ENCODE results near the gene TERB2.
"Not testable (repeated sequence)": the region's sequence is repeated elsewhere in the genome, so short reads cannot be mapped to it uniquely, and the experiment has no call there.

The TERB2 gene

GRCh38 chr15:44999105-44999504 lies 42.6 kb downstream of the TERB2 start:
- no peak for DNase-seq (ENCODE audit: extremely low read depth, insufficient read length)
- TF ChIP-seq CTCF (IDR thresholded peaks at IDR 0.05; ENCODE audit: insufficient read depth, low read length, poor library complexity, severe bottlenecking), result no peak

DNA sequence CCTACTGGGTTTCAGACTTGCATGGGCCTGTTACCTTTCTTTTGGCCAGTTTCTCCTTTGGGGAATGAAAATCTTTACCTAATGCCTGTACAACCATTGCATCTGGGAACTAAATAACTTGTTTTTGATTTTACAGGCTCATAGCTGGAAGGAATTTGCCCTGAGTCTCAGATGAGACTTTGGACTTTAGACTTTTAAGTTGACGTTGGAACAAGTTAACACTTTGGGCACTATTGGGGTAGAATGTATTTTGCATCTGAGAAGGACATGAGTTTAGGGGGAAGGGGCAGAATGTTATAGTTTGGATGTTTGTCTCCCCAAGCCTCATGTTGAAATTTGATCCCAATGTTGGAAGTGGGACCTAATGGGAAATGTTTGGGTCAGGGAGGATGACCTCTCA lies 44.7 kb downstream of the TERB2 start:
- H3K36me3 ChIP-seq (ENCODE audit: control insufficient read depth, insufficient read depth, low read length), result not testable (repeated sequence)

More at GRCh38 chr15:44999105-44999504, 42.6 kb downstream of the TERB2 start:
- H3K36me3 ChIP-seq (ENCODE audit: control insufficient read depth, insufficient read depth, low read length), result no peaks in the 10 kb centered on the region
- no peak overlapping the region for H3K4me3 ChIP-seq (replicated peaks; ENCODE audit: low read depth, low read length)
- no peaks in the 10 kb centered on the region for H3K27me3 ChIP-seq (replicated peaks; ENCODE audit: control insufficient read depth, insufficient read depth, low read length)

DNA sequence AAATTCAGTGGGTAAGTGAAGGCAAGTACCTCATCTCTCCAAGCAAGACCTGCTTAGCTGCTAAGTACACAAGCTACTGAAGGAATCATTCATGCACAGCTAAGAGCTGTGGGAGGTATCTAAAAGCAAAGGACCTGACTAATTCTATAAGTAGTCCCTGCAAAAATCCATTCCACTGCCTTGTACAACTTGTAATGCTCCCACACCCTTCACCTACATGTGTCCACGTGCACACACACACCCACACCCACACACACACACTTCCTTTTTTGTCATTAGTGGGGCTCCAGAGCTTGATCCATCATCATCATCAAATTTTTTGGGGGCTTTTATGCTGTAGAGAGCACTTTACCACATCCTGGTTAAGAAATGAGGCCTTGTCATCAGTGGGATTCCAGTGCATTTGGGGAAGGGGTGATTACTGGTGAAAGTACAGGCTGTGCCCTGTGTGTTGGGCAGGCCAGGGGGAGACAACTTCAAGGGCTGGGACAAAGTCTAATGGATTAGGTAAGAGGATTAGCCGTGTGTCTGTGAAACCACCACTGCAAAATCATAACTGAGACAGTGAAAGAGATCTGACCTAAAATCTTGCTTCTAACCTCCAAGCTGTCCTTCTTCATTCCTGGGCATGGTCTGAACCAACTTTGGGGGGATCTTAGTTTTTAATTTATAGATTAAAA lies 47.4 kb downstream of the TERB2 start:
- H3K27me3 ChIP-seq (replicated peaks; ENCODE audit: control insufficient read depth, insufficient read depth, low read length); H3K4me3 ChIP-seq (replicated peaks; ENCODE audit: low read depth, low read length); DNase-seq (ENCODE audit: extremely low read depth, insufficient read length); H3K36me3 ChIP-seq (ENCODE audit: control insufficient read depth, insufficient read depth, low read length): not testable (repeated sequence)

More for the DNA sequence above, 44.7 kb downstream of the TERB2 start:
- H3K4me3 ChIP-seq (replicated peaks; ENCODE audit: low read depth, low read length); H3K27me3 ChIP-seq (replicated peaks; ENCODE audit: control insufficient read depth, insufficient read depth, low read length); DNase-seq (ENCODE audit: extremely low read depth, insufficient read length): not testable (repeated sequence)

DNA sequence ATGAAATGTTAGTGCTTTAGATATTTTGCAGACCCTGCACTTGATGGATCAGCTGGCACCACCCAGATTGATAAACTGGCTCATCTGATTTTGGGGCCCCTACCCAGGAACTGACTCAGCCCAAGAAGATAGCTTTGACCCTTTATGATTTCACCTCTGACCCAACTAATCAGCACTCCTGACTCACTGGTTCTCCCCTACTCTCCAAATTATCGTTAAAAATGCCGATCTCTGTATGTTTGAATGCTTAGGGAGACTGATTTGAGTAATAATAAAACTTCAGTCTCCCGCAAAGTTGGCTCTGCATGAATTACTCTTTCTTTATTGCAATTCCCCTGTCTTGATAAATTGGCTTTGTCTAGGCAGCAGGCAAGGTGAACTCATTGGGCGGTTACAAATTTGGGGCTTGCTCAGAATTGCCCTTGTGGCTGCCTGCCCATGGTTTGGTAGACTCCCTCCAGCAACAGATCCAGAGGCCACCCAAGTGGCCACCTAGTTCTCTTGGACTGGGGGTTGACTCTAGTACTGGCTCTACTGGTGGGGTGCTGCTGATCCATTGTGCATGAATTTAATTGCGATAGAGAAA lies 48.2 kb downstream of the TERB2 start:
- not testable (repeated sequence) for DNase-seq (ENCODE audit: extremely low read depth, insufficient read length); H3K36me3 ChIP-seq (ENCODE audit: control insufficient read depth, insufficient read depth, low read length); H3K27me3 ChIP-seq (replicated peaks; ENCODE audit: control insufficient read depth, insufficient read depth, low read length); H3K4me3 ChIP-seq (replicated peaks; ENCODE audit: low read depth, low read length)

DNA sequence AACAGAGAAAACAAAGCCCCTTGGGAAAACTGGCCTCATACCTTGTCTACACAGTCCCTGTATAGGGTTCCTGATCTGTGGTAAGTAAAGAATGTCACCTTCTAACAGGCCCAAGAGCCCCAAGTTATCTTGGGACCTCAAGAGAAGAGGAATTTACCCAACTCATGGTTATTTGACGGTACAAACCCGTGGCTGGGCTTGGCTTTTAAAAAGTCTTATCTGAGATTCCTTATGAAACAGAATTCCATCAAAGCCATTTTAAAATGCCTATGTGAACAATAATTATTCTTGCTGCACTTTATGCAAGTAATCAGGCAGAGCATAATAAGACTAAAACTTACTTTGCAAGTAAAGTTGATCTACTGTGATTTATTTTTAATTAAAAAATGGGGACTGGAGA lies 52.6 kb downstream of the TERB2 start:
- TF ChIP-seq CTCF (IDR thresholded peaks at IDR 0.05; ENCODE audit: insufficient read depth, low read length, poor library complexity, severe bottlenecking), result no peak
- DNase-seq (ENCODE audit: extremely low read depth, insufficient read length), result no peak
- no peak overlapping the region for H3K4me3 ChIP-seq (replicated peaks; ENCODE audit: low read depth, low read length)
- H3K36me3 ChIP-seq (ENCODE audit: control insufficient read depth, insufficient read depth, low read length), result no peaks in the 10 kb centered on the region
- no peaks in the 10 kb centered on the region for H3K27me3 ChIP-seq (replicated peaks; ENCODE audit: control insufficient read depth, insufficient read depth, low read length)

DNA sequence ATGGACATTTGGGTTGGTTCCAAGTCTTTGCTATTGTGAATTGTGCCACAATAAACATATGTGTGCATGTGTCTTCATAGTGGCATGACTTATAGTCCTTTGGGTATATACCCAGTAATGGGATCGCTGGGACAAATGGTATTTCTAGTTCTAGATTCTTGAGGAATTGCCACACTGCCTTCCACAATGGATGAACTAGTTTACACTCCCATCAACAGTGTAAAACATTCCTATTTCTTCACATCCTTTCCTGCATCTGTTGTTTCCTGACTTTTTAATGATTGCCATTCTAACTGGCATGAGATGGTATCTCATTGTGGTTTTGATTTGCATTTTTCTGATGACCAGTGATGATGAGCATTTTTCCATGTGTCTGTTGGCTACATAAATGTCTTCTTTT lies 58.6 kb downstream of the TERB2 start:
- not testable (repeated sequence) for DNase-seq (ENCODE audit: extremely low read depth, insufficient read length); H3K27me3 ChIP-seq (replicated peaks; ENCODE audit: control insufficient read depth, insufficient read depth, low read length); H3K4me3 ChIP-seq (replicated peaks; ENCODE audit: low read depth, low read length); H3K36me3 ChIP-seq (ENCODE audit: control insufficient read depth, insufficient read depth, low read length)

DNA sequence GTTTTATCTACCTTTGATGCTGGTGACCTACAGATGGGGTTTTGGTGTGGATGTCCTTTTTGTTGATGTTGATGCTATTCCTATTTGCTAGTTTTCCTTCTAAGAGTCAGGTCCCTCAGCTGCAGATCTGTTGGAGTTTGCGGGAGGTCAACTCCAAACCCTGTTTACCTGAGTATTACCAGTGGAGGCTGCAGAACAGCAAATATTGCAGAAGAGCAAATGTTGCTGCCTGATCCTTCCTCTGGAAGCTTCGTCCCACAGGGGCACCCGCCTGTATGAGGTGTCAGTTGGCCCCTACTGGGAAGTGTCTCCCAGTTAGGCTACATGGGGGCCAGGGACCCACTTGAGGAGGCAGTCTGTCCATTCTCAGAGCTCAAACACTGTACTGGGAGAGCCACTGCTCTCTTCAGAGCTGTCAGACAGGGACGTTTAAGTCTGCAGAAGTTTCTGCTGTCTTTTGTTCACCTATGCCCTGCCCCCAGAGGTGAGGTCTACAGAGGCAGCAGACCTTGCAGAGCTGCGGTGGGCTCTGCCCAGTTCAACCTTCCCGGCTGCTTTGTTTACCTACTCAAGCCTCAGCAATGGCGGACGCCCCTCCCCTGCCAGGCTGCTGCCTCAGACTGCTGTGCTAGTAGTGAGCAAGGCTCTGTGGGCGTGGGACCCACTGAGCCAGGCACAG lies 63.9 kb downstream of the TERB2 start:
- H3K36me3 ChIP-seq (ENCODE audit: control insufficient read depth, insufficient read depth, low read length); DNase-seq (ENCODE audit: extremely low read depth, insufficient read length); H3K4me3 ChIP-seq (replicated peaks; ENCODE audit: low read depth, low read length); H3K27me3 ChIP-seq (replicated peaks; ENCODE audit: control insufficient read depth, insufficient read depth, low read length): not testable (repeated sequence)

DNA sequence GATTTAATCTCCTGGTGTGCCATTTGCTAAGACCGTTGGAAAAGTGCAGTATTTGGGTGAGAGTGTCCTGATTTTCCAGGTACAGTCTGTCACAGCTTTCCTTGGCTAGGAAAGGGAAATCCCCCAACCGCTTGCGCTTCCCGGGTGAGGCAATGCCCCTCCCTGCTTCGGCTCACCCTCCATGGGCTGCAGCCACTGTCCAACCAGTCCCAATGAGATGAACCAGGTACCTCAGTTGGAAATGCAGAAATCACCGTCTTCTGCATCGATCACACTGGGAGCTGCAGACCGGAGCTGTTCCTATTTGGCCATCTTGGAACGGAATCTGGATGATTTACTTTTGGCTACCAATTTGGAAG lies 64.4 kb downstream of the TERB2 start:
- not testable (repeated sequence) for H3K36me3 ChIP-seq (ENCODE audit: control insufficient read depth, insufficient read depth, low read length); H3K27me3 ChIP-seq (replicated peaks; ENCODE audit: control insufficient read depth, insufficient read depth, low read length); H3K4me3 ChIP-seq (replicated peaks; ENCODE audit: low read depth, low read length); DNase-seq (ENCODE audit: extremely low read depth, insufficient read length)

Data from GM06990 (cell line).